ENCODE measurements around the gene MCEE.

- no peak for TF ChIP-seq CTCF (IDR thresholded peaks at IDR 0.05)
- no peak for TF ChIP-seq POLR2A (IDR thresholded peaks at IDR 0.05)
Measured at GRCh38 chr2:71151620-71152019, 21.6 kb upstream of the MCEE start.
